ENCODE measurements around the gene REC8.

DNA sequence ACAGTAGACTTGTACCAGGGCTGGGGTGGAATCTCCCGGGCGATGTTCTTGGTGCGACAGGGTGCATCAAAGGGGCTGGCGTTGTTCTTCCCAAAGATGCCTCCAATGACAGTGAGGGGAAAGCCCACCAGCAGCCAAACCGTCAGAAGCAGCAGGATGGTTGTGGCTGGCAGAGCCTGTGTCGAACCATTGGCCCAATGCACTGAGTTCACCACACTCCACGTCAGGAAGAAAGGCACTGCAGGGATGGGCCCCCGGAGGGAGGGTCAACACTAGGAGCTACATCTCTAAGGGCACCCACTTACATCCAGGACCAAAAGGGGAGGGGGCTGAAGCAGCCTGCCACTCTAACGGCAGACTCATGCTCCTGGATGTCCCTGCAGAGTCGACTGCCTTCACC lies 18.5 kb downstream of the REC8 start:
- TF ChIP-seq, protein P1, sequence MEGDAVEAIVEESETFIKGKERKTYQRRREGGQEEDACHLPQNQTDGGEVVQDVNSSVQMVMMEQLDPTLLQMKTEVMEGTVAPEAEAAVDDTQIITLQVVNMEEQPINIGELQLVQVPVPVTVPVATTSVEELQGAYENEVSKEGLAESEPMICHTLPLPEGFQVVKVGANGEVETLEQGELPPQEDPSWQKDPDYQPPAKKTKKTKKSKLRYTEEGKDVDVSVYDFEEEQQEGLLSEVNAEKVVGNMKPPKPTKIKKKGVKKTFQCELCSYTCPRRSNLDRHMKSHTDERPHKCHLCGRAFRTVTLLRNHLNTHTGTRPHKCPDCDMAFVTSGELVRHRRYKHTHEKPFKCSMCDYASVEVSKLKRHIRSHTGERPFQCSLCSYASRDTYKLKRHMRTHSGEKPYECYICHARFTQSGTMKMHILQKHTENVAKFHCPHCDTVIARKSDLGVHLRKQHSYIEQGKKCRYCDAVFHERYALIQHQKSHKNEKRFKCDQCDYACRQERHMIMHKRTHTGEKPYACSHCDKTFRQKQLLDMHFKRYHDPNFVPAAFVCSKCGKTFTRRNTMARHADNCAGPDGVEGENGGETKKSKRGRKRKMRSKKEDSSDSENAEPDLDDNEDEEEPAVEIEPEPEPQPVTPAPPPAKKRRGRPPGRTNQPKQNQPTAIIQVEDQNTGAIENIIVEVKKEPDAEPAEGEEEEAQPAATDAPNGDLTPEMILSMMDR (IDR thresholded peaks at IDR 0.05; ENCODE audit: insufficient read depth, low read length, poor library complexity, severe bottlenecking), result no peak
- no peak for TF ChIP-seq EZH2phosphoT487 (conservative IDR thresholded peaks at IDR 0.05; ENCODE audit: low read length)
